Testis (tissue), 2 donors: ENCODE results near the gene HYLS1.
"Not testable (repeated sequence)": the region's sequence is repeated elsewhere in the genome, so short reads cannot be mapped to it uniquely, and the experiment has no call there.

Source experiments
- CTCF ChIP-seq, 3 experiments: fragments of 450-650 bp in 2 of 3; fragments of 200-600 bp in 1 of 3; sonication (generic) in 1 of 3; IDR thresholded peaks; one replicate each; pipeline ENCODE4 v1.5.1; 2016 to 2019; ENCODE audit warnings: antibody characterized with exemption in 3 of 3, mild to moderate bottlenecking in 2 of 3, moderate library complexity in 1 of 3
- POLR2A ChIP-seq: fragments of 450-650 bp; IDR thresholded peaks from one replicate; pipeline ENCODE4 v1.6.1; 2017; ENCODE audit warnings: antibody characterized with exemption, mild to moderate bottlenecking, moderate library complexity

- not testable (repeated sequence) for TF ChIP-seq CTCF (IDR thresholded peaks at IDR 0.05); POLR2A
Measured at GRCh38 chr11:125865354-125865753, 22.1 kb upstream of the HYLS1 start.
